HG02840 (cell line): Measurements from ENCODE around the gene PRLHR.
"Not testable (repeated sequence)": the region's sequence is repeated elsewhere in the genome, so short reads cannot be mapped to it uniquely, and the experiment has no call there.

Experiments used
- ATAC-seq: cut with Tn5 transposase; IDR thresholded peaks from one replicate; pipeline ENCODE4 v1.9.1; 2021; ENCODE audit warnings: mild to moderate bottlenecking, moderate library complexity, moderate number of reproducible peaks; ENCODE audit not compliant: unreplicated experiment, low FRiP score

PRLHR gene

GRCh38 chr10:118595598-118596425, at the start of gene PRLHR:
Gene PRLHR, minus strand, starts transcription at chr10:118595648. Its CDS starts 404 bp downstream, at chr10:118595244.
- no peak for ATAC-seq

- no peak for ATAC-seq
Measured at GRCh38 chr10:118642228-118642627, 46.8 kb upstream of the PRLHR start.

GRCh38 chr10:118638680-118639079, 43.2 kb upstream of the PRLHR start:
- ATAC-seq = no peak

- ATAC-seq = no peak
Measured at GRCh38 chr10:118635674-118636402, 40.4 kb upstream of the PRLHR start.

- ATAC-seq = no peak
Measured at GRCh38 chr10:118633786-118634185, 38.3 kb upstream of the PRLHR start.

- ATAC-seq = no peak
Measured at GRCh38 chr10:118629211-118629610, 33.8 kb upstream of the PRLHR start.

GRCh38 chr10:118628397-118628796, 32.9 kb upstream of the PRLHR start:
- no peak for ATAC-seq

- ATAC-seq = no peak
Measured at GRCh38 chr10:118626953-118627352, 31.5 kb upstream of the PRLHR start.

- no peak for ATAC-seq
Measured at GRCh38 chr10:118625504-118625903, 30.1 kb upstream of the PRLHR start.

- ATAC-seq = no peak
Measured at GRCh38 chr10:118624747-118625146, 29.3 kb upstream of the PRLHR start.

- ATAC-seq = no peak
Measured at GRCh38 chr10:118621304-118621942, 26.0 kb upstream of the PRLHR start.

GRCh38 chr10:118613863-118614262, 18.4 kb upstream of the PRLHR start:
- ATAC-seq = not testable (repeated sequence)

- ATAC-seq = no peak
Measured at GRCh38 chr10:118610577-118610976, 15.1 kb upstream of the PRLHR start.

- ATAC-seq = no peak
Measured at GRCh38 chr10:118607768-118608354, 12.4 kb upstream of the PRLHR start.

- ATAC-seq = no peak
Measured at GRCh38 chr10:118605694-118606093, 10.2 kb upstream of the PRLHR start.

- no peak for ATAC-seq
Measured at GRCh38 chr10:118596426-118597124, 1.1 kb upstream of the PRLHR start.

- no peak for ATAC-seq
Measured at GRCh38 chr10:118595064-118595420, 406 bp downstream of the PRLHR start.

GRCh38 chr10:118594392-118595063, 920 bp downstream of the PRLHR start:
- no peak for ATAC-seq

GRCh38 chr10:118592675-118593330, 2.6 kb downstream of the PRLHR start:
- no peak for ATAC-seq
